Stomach smooth muscle (tissue), 2 donors: ENCODE measurements around the gene DHX40.
"Not testable (repeated sequence)": the region's sequence is repeated elsewhere in the genome, so short reads cannot be mapped to it uniquely, and the experiment has no call there.

Experiments
- H3K27ac ChIP-seq: one replicate; pipeline ENCODE4 v1.7.0; 2013; ENCODE audit warnings: mild to moderate bottlenecking, low read length, inconsistent platforms
- H3K27me3 ChIP-seq, 2 donors: one replicate each; pipeline ENCODE4 v1.7.0; 2013; ENCODE audit warnings: low read length in 2 of 2; ENCODE audit not compliant: insufficient read depth in 2 of 2, control insufficient read depth in 1 of 2
- H3K36me3 ChIP-seq, 2 donors: one replicate each; pipeline ENCODE4 v1.7.0; 2013; ENCODE audit warnings: low read length in 2 of 2; ENCODE audit not compliant: control insufficient read depth in 2 of 2, insufficient read depth in 2 of 2
- H3K4me1 ChIP-seq: one replicate; pipeline ENCODE4 v1.7.0; 2013; ENCODE audit warnings: low read length; ENCODE audit not compliant: control insufficient read depth, insufficient read depth
- H3K4me3 ChIP-seq, 2 donors: one replicate each; pipeline ENCODE4 v1.7.0; 2013; ENCODE audit warnings: low read length in 2 of 2
- H3K9ac ChIP-seq, 2 donors: one replicate each; pipeline ENCODE4 v1.7.0; 2013; ENCODE audit warnings: low read length in 2 of 2, mild to moderate bottlenecking in 1 of 2
- H3K9me3 ChIP-seq, 2 donors: one replicate each; pipeline ENCODE4 v1.7.0; 2013; ENCODE audit warnings: low read length in 2 of 2; ENCODE audit not compliant: control insufficient read depth in 2 of 2
- donor health status: healthy.
- donor health status: Pancreatic carcinoma.

Gene DHX40

GRCh38 chr17:59649886-59650285, 84.5 kb downstream of the DHX40 start:
- H3K9ac ChIP-seq: no peak overlapping the region
- H3K4me3 ChIP-seq: no peak overlapping the region
- no peaks in the 10 kb centered on the region for H3K4me1 ChIP-seq
- no peaks in the 10 kb centered on the region for H3K9me3 ChIP-seq
- H3K27ac ChIP-seq: no peak overlapping the region
- no peaks in the 10 kb centered on the region for H3K27me3 ChIP-seq
- peaks cover 21 to 42% of the 10 kb centered on the region in 2 donors for H3K36me3 ChIP-seq

- Histone ChIP-seq H3K27me3 (no peaks in the 10 kb centered on the region), H3K4me1 (no peaks in the 10 kb centered on the region), H3K36me3 (peaks cover 28 to 44% of the 10 kb centered on the region in 2 donors), H3K9ac (no peak overlapping the region), H3K27ac (no peak overlapping the region), H3K9me3 (no peaks in the 10 kb centered on the region), H3K4me3 (no peak overlapping the region)
Measured at GRCh38 chr17:59650642-59651041, 85.2 kb downstream of the DHX40 start.

GRCh38 chr17:59651346-59651745, 85.9 kb downstream of the DHX40 start:
- H3K36me3 ChIP-seq: peaks cover 30 to 38% of the 10 kb centered on the region in 2 donors
- no peak overlapping the region for H3K9ac ChIP-seq
- H3K27me3 ChIP-seq: no peaks in the 10 kb centered on the region
- no peak overlapping the region for H3K4me3 ChIP-seq
- H3K4me1 ChIP-seq: no peaks in the 10 kb centered on the region
- H3K9me3 ChIP-seq: no peaks in the 10 kb centered on the region
- no peak overlapping the region for H3K27ac ChIP-seq

- Histone ChIP-seq H3K9ac (no peak overlapping the region), H3K27me3 (no peaks in the 10 kb centered on the region), H3K4me3 (no peak overlapping the region), H3K36me3 (peaks cover 30 to 40% of the 10 kb centered on the region in 2 donors), H3K4me1 (no peaks in the 10 kb centered on the region), H3K27ac (no peak overlapping the region), H3K9me3 (no peaks in the 10 kb centered on the region)
Measured at GRCh38 chr17:59652119-59652518, 86.7 kb downstream of the DHX40 start.

GRCh38 chr17:59656624-59657023, 91.2 kb downstream of the DHX40 start:
- H3K27me3 ChIP-seq, H3K4me3 ChIP-seq, H3K9ac ChIP-seq, H3K4me1 ChIP-seq, H3K9me3 ChIP-seq, H3K27ac ChIP-seq: not testable (repeated sequence)
- peaks cover 43% of the 10 kb centered on the region in 2 donors for H3K36me3 ChIP-seq
